ENCODE measurements around the gene SGPL1. TPM values are rescaled to one million over a fixed set of nuclear protein-coding genes. Genes with fewer than 3 reads are reported as not detected.

SGPL1 gene
- total RNA-seq, 1 donor from 2014 or later = 15.3 TPM

DNA sequence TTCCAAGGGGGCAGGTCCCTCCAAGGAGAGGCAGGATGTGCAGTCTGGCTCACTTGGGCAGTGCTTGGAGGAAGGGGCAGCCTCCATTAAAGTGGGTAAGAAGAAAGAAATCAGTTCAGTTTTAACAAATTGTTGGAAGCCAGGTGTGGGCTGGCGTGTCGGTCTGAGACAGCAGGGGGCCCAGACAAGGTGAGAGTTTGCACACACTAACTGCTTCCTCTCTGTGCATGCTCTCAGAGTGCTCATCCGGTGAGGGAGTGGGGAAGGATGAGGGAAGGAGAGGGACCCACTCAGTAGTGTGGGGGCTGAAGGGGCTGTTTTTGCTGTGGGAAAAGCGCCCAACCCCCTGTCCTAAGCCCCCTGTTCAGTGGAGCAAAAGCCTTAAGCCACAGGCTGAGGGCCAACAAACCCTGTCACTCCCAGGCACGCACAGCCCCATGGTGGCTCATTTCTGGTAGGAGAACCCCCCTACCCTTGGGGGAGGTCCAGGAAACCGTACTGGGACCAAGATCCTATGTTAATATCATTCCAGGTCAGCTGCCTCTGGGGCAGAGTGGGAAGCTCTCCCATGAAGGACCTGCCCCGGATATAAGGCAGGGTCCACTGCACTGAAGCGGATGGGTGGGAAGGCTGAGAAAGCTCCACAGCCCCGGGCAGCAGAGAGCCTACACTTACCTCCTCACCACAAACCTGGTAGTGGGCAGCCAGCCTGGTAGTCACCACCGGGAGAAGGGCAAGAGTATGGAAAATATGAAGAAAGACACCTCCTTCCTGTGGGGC lies 77.7 kb downstream of the SGPL1 start:
- ATAC-seq = no peak
- DNase-seq = no peak
- intact Hi-C loops (cut with micrococcal nuclease) = no loop called here

- ATAC-seq (no peak), DNase-seq (no peak)
- intact Hi-C loops (cut with micrococcal nuclease) = no loop called here
Measured at GRCh38 chr10:70894416-70894815, 78.7 kb downstream of the SGPL1 start.

DNA sequence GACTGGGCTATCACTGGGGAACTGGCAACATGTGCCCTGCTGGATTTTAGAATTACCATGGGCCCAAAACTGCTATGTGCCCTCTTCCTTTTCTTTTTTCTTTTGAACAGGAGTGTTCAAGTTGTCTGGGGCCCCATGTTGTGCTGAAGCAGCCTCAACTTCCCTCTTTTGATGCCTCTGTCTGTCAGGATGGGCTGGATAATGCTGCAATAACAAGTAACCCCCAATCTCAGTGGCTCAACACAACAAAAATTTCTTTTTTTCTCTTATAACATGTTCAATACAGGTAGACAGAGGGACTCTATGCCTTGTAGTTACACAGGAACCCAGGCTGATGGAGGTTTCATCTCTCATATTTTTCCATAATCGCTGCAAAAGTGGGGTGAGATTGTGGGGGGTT lies 80.8 kb downstream of the SGPL1 start:
- ATAC-seq (no peak), DNase-seq (no peak)
- intact Hi-C loops (cut with micrococcal nuclease) = no loop called here

DNA sequence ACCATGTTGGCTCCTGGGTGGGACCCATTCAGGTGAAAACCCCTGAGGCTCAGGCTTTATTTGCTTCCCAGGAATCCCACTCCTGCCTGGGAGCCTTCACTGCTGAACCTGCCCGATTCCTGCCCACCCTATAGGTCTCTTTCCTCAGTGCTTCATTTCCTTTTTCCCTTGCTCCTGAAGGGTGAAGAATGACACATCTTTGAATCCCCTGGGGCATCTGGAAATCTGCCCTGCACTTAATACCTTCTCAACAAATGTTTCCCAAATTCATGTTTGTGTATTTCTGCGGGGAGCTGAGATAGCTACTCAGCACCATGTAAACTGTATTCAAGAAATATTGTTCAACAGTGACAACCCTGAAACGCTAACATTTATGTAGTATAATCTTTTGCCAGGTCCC lies 82.9 kb downstream of the SGPL1 start:
- no peak for ATAC-seq
- no peak for DNase-seq
- intact Hi-C loops (cut with micrococcal nuclease) = no loop called here

- intact Hi-C loops (cut with micrococcal nuclease) = no loop called here
- no peak for ATAC-seq
- DNase-seq = no peak
Measured at GRCh38 chr10:70899096-70899495, 83.3 kb downstream of the SGPL1 start.

- DNase-seq = no peak
- intact Hi-C loops (cut with micrococcal nuclease) = no loop called here
- ATAC-seq = no peak
Measured at GRCh38 chr10:70901276-70901878, 85.6 kb downstream of the SGPL1 start.

DNA sequence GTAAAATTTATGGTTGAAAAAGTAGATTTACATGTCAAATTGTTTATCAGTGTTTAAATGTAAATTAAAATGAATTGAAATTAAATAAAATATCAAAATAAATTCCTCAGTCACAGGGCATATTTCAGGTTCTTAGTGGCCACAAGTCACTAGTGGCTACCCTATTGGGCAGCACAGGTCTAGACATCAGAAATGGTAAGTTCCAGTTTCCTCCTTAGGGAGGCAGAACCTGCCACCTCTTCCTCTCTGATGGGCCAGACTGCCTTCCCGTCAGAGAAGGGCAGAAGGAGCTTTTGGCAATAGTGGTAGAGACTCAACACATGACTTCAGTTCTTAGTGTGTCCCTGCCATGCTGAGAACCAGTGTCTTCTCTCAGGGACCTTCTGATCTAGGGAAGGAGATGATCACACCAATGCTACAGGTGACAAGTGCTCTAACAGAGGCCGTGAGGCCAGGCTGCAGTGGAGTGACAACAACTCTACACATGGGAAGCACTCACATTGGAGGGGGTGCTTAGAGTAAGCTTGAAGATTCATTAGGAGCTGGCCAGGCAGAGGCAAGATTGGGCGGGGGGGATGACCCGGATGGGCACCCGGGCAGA lies 87.0 kb downstream of the SGPL1 start:
- ATAC-seq (no peak), DNase-seq (no peak)
- intact Hi-C loops (cut with micrococcal nuclease) = no loop called here

DNA sequence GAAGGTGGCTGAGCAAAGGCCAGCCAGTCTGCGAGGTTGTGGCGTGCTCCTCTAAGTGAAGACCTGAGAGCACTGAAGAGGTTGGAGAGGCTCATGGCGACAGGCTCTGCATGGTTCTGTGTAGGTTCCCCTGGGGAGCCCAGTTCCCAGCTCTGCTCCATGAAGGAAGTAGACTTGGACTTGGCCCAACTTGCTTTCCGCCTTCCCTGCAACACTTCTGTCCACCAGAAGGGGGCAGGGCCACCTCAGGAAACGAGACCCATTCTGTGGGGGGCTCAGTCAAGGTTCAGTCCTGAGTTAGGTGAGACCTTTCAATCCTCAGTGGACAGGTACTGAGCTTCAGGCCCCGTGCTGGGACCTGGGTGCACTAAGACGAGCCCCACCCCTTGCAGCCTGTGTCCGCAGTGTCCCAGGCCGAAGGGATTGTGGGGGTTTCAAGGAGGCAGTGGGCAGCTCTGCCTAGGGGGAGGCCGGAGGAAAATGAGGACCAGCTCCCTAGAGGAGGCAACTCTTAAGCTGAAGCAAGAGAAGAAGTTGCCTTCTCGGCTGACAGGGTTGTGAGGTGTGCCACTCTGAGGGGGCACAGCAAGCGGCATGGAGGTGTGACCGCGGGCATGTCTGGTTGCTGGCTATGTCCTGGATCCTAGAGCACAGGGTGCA lies 87.6 kb downstream of the SGPL1 start:
- intact Hi-C loops (cut with micrococcal nuclease) = no loop called here

DNA sequence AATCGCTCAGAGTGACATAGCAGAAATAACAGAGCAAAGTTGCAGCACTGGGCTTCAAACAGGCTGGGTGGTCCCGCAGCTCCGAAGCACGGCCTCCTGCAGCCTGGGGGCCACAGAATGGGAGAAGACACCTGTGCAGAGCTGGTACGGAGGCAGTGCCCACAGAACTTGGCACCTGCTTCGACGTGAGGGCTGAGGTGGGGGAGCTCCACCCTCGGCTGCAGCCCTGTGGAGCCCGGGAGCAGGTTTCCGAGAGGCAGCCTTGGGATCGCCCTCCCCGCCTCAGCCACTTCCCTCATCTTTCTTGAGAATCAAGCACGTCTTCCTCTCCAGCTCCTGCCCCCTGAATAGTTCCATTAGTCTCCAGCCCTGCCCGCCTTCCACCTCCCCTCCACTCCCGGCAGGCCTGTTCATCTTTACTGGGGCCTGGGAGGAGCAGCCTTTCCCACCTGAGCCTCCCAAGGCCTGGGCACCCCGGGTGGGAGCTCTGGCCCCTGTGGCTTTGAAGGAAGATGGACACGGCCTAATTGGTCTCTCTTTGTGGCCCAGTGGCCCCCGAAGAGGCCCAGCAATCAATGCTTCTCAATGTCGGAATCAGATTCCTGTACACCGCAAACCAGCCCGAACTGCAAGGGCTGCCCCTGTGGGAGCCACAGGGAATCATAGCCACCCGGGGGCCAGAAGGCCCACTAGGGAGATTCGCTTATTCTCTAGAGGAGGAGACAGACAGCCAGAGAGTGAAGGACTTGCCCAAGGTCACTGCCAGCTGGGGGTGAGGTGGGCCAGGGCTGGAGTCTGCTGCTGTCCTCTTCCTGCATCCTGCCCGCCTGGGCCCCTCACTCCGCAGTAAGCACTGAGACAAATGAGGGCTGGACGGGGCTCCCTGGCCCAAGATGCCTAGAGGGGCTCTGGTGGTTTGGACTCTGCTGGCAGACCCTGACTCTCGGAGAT lies 89.6 kb downstream of the SGPL1 start:
- intact Hi-C loops (cut with micrococcal nuclease) = no loop called here
- ATAC-seq = no peak
- no peak for DNase-seq

More for the DNA sequence above, 87.6 kb downstream of the SGPL1 start:
- DNase-seq = peak; percentile 74
- peak; percentile 70 for ATAC-seq

DNA sequence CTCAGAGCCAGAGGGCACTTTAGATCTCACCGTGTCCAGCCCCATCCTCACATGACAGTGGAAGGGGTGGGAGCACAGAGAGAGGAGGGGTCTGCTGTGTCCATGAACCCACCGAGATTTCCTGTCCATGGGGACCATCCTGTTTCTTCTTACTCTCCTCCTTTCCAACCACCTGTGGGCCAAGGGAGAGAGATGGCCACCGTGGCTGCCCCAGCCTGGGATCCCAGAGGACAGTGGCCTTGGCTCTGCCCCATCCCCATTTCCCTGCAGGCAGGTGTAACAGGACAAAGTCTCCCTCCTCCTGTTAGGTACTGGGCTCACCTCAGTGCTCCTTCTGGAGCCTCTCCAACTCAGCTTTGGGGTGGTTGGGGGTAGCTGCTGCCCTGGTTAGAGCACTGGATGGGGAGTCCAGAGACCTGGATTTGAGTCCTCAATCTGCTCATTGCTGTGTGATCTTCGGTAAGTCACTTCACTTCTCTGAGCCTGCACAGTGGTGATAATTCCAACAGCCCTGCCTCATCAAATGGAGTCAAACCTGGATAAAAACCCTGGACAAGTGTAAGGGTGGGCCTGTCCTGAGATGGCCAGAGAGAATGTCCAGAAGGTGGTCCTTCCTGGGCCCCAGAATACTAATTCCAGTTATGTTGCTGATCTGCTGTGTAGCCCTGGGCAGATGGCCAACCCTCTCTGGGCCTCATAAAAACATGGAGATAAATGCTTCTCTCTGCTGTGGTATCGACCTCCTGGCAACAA lies 90.5 kb downstream of the SGPL1 start:
- DNase-seq = no peak
- intact Hi-C loops (cut with micrococcal nuclease) = no loop called here

DNA sequence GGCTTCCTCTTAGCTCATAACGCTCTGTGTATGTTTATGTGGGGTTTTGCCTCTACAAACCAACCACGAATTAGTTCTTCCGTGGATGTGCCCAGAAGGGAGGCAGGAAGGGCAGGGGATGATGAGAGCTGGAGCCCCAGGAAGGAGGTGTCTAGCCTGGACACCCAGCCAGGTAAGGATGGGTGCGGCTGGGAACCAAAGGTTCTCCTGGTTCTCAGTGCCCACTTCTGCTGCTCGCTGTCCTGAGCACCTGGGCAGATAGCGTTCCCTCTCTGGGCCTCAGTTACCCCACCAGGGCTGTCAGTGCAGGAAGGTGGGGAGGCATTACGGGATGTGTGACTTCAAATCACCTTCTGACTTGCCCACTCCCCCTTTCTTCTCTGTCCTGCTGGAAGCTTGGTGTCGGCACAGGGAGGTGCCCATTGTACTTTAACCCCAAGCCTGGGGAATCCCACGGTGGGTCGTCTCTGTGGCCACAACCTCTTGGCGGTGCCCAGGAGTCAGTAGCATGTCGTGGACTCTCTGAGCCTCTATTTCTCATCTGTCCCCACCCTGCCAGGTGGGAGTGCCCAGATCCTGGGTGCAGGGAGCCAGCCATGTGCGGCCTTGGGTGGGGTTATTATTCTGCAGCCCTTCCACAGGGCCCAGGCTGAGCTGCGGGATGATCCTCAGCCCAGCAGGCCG lies 91.3 kb downstream of the SGPL1 start:
- no peak for DNase-seq
- ATAC-seq = peak; percentile 12
- intact Hi-C loops (cut with micrococcal nuclease) = no loop called here

More for the DNA sequence above, 90.5 kb downstream of the SGPL1 start:
- ATAC-seq = no peak

DNA sequence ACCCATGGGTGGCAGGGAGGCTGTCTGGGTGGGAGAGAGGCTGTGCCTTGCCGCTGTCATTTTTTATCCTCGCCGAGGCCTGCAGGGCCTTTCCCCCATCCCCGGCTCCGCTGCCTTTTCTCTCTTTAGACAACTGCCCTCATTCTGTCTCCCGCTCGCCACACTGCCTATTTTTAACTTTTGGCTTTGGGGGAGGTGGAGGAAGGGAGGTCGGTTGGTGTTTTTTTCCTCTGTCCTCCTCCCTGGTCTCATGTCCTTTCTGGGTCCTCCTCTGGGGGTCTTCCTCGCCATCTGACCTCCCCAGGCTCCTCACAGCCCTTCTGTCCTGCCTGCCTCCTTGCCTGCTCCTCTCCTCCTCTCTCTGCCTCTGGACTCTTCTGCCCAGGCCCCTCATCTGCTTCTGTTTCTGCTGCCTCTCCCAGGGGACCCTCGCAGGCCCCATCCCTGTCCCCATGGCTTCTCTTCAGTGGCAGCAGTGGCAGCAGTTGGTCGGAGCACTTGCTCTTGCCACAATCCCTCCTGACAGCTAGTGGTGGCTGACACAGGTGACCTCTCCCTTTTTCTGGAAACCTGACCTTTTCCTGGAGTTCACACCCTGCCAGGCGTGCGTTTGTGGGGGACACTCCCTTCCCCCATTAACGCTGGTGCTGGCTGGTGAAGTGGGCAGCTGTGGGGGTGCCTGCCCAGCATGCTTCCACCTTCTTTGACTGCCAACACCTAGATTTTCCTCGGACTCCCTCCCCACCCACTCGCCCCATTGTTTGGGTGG lies 92.1 kb downstream of the SGPL1 start:
- DNase-seq = no peak
- peak; percentile 46 for ATAC-seq
- intact Hi-C loops (cut with micrococcal nuclease) = no loop called here

DNA sequence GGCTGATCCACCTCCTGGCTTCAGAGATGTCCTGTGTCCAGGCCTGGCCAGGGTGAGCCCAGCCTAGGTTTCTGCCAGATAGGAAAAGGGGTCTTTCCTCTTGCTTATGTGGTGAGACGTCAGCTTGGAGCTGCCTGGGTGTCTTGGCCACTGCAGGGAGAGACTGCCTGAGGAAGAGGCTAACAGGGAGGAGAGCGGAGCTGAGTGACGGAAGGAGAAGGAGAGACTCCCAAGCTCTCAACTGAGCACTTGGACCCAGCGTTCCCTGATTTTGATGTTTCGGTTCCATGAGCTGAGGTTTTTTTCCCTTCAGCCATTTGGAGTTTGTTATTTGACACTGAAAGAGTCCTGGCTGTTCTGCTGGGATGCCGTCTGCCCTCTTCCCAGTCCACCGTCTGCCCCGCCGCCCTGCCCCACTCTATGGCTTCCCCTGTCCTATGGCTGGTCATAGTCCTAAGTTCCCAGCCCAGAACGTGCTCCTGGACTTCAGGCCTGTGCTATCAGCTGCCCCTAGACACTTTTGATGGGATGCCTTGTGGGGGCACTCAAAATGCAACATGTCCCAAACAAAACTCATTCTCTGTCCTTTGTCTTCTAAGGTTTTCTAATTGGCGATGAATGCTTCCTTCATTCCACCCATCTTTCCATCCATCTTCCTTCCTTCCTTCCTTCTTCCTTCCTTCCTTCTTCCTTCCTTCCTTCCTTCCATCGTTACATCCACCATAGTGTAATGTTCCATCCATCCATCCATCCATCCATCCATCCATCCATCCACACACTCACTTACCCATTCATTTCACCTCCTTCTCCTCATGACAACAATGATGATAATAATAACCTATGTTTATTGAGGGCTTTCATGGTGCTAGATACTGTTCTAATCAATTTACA lies 92.9 kb downstream of the SGPL1 start:
- intact Hi-C loops (cut with micrococcal nuclease) = no loop called here
- peak; percentile 11 for DNase-seq
- no peak for ATAC-seq

GRCh38 chr10:70909326-70909935 lies 93.7 kb downstream of the SGPL1 start:
- intact Hi-C loops (cut with micrococcal nuclease) = no loop called here
- DNase-seq = peak; percentile 6
- no peak for ATAC-seq

- ATAC-seq (no peak), DNase-seq (peak; percentile 13)
Measured at GRCh38 chr10:70910486-70911341, 95.0 kb downstream of the SGPL1 start.

More at GRCh38 chr10:70910486-70911341, 95.0 kb downstream of the SGPL1 start:
- intact Hi-C loops (cut with micrococcal nuclease) = no loop called here
